Left renal cortex interstitium (tissue), 4 donors: Measurements from ENCODE around the gene S100Z. TPM values are rescaled to one million over a fixed set of nuclear protein-coding genes. Genes with fewer than 3 reads are reported as not detected.
"Not testable (repeated sequence)": the region's sequence is repeated elsewhere in the genome, so short reads cannot be mapped to it uniquely, and the experiment has no call there.

Experiments
- DNase-seq, 4 donors: peaks; one replicate each; pipeline ENCODE4 v3.0.0-alpha.2; 2013; ENCODE audit warnings: low read depth in 4 of 4, low spot score in 2 of 4, missing footprints in 1 of 4
- polyA plus RNA-seq, 4 donors: library from polyadenylated mRNA; unstranded; fragments of 120-200 nt; gene quantifications; one replicate each; pipeline ENCODE4 v1.2.1, GENCODE V29; 2013; ENCODE audit not compliant: insufficient read length in 4 of 4

S100Z gene
- polyA plus RNA-seq, 4 donors: 0.14 to 0.33 (median 0.27) TPM; not detected in 1

- DNase-seq: not testable (repeated sequence)
These were observed 95.4 kb downstream of the S100Z start for GRCh38 chr5:76945238-76945637.

- DNase-seq: no peak
These were observed 96.3 kb downstream of the S100Z start for GRCh38 chr5:76946090-76946489.

GRCh38 chr5:76947082-76947503 lies 97.3 kb downstream of the S100Z start:
- DNase-seq: no peak

GRCh38 chr5:76952795-76953536 lies 103.2 kb downstream of the S100Z start, which contains the start of gene CRHBP:
CRHBP (plus strand) TSS chr5:76953045; CDS start chr5:76953135, 90 bp downstream.
- DNase-seq: no peak

- DNase-seq: no peak
These were observed 104.0 kb downstream of the S100Z start for GRCh38 chr5:76953551-76954382.

- DNase-seq: no peak
These were observed 104.6 kb downstream of the S100Z start for GRCh38 chr5:76954383-76954763.

GRCh38 chr5:76956033-76956432 lies 106.2 kb downstream of the S100Z start:
- no peak for DNase-seq

GRCh38 chr5:76958991-76959767 lies 109.4 kb downstream of the S100Z start:
- no peak for DNase-seq

- no peak for DNase-seq
These were observed 110.3 kb downstream of the S100Z start for GRCh38 chr5:76960004-76960625.

GRCh38 chr5:76964060-76964459 lies 114.2 kb downstream of the S100Z start:
- peak in 1 of 4 donors; percentile 43 for DNase-seq

Other genes starting within 250 kb of the S100Z start
- gene F2RL2, start 226.6 kb upstream of the S100Z start, polyA plus RNA-seq: under 1 TPM; 0.33 to 0.69 (median 0.55) TPM
- gene F2R, start 133.9 kb upstream of the S100Z start, polyA plus RNA-seq: 10 to 100 TPM; 54.0 to 68.6 (median 61.3) TPM
- 10 to 100 TPM; 30.3 to 38.5 (median 36.7) TPM for gene F2RL1, start 31.0 kb upstream of the S100Z start, polyA plus RNA-seq
- 10 to 100 TPM; 19.2 to 32.8 (median 24.3) TPM for gene CRHBP, start 103.0 kb downstream of the S100Z start, polyA plus RNA-seq
- gene AGGF1, start 180.4 kb downstream of the S100Z start, polyA plus RNA-seq: 10 to 100 TPM; 29.3 to 33.6 (median 32.6) TPM
- 10 to 100 TPM; 26.1 to 35.8 (median 31.1) TPM for gene ZBED3, start 237.3 kb downstream of the S100Z start, polyA plus RNA-seq